Right lobe of liver (tissue), 6 donors: ENCODE results near the gene EPB41. TPM values are rescaled to one million over a fixed set of nuclear protein-coding genes. Genes with fewer than 3 reads are reported as not detected.
"Not testable (repeated sequence)": the region's sequence is repeated elsewhere in the genome, so short reads cannot be mapped to it uniquely, and the experiment has no call there.

Experiments
- ATAC-seq, 4 donors: fragments of 200-7000 bp; cut with Tn5 transposase; one replicate each; pipeline ENCODE4 v1.9.1; 2020; ENCODE audit warnings: mild to moderate bottlenecking in 4 of 4, moderate library complexity in 4 of 4
- DNase-seq, 3 donors: peaks; one replicate each; pipeline ENCODE4 v3.0.0-alpha.2; 2020
- H3K27ac ChIP-seq, 3 donors: fragments of 200-600 bp; one replicate each; pipeline ENCODE4 v1.8.0; 2022
- H3K27me3 ChIP-seq, 2 donors: fragments of 200-600 bp; one replicate each; pipeline ENCODE4 v1.8.0; 2022
- H3K36me3 ChIP-seq, 4 donors: fragments of 200-600 bp; sonication (generic) in 1 of 4; one replicate each; pipeline versions ENCODE4 v1.5.1 to v1.8.0; 2017 to 2022; ENCODE audit warnings: control low read depth in 1 of 4
- H3K4me1 ChIP-seq, 4 donors: fragments of 200-600 bp; sonication (generic) in 1 of 4; one replicate each; pipeline versions ENCODE4 v1.5.1 to v1.8.0; 2017 to 2022; ENCODE audit warnings: control low read depth in 1 of 4
- H3K4me3 ChIP-seq, 3 donors: fragments of 200-600 bp; one replicate each; pipeline ENCODE4 v1.8.0; 2022
- H3K9me3 ChIP-seq, 4 donors: fragments of 200-600 bp; sonication (generic) in 1 of 4; one replicate each; pipeline versions ENCODE4 v1.5.1 to v1.8.0; 2017 to 2022; ENCODE audit warnings: control low read depth in 1 of 4
- POLR2A ChIP-seq: fragments of 450-650 bp; IDR thresholded peaks from one replicate; pipeline ENCODE4 v1.6.1; 2017; ENCODE audit warnings: antibody characterized with exemption, mild to moderate bottlenecking
- WGBS: methylation state at CpG from one replicate; pipeline ENCODE4 v1.1.6; 2018; ENCODE audit warnings: low coverage, low lambda C conversion rate; ENCODE audit not compliant: insufficient coverage; ENCODE audit errors: missing lambda C conversion rate; 5-methylcytosine and 5-hydroxymethylcytosine counted together
- intact Hi-C, 2 donors: fragments of 100-400 bp; cut with DNase I; formaldehyde crosslinking; loops; one replicate each; pipeline versions ENCODE4 v1.11.2 to v1.14.1; 2022
- total RNA-seq, 6 experiments: library from RNA; depleted of rRNA in 2 of 6; stranded (reverse); fragments of >200 nt in 2 of 6; fragmentation: NEBNext Ultra II Directional in 3 of 6; extraction: Animal tissue kit (Norgen Biotek cat#: 25700) in 3 of 6; gene quantifications; one replicate each; pipeline versions ENCODE4 v1.1.0 to v1.2.4, GENCODE V29; 2016 to 2023
- TF ChIP-seq, protein P1 (sequence below), 4 donors: fragments of 200-600 bp in 3 of 4; fragments of 450-650 bp in 1 of 4; IDR thresholded peaks; one replicate each; pipeline versions ENCODE4 v1.5.1 to v1.8.0; 2016 to 2022; ENCODE audit warnings: antibody characterized with exemption in 4 of 4, mild to moderate bottlenecking in 2 of 4
- donor health status: DM: no; HTN: yes; CAD: no.
- donor health status: DM: no; HTN: no; CAD: no.
- donor health status: DM: no; HTN: no; CAD: no.
- donor health status: DM: no; HTN: yes; CAD: no.
- donor health status: DM: no; HTN: yes; CAD: no.

Gene EPB41
- total RNA-seq, 6 experiments from 2014 or later, result 35.3 to 58.7 (median 49.2) TPM

DNA sequence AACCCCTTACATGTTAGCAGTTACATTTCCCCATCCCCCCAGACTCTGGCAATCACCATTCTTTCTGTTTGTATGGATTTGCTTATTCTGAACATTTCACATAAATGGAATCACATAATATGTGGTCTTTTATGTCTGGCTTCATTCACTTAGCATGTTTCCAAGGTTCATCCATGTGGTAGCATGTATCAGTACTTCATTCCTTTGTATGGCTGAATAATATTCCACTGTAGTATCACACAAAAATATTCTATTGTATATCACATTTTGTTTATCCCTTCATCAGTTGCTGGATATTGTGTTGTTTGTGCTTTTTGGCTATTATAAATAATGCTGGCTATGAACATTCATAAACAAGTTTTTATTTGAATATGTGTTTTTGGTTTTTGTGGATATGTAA lies 22.2 kb downstream of the EPB41 start:
- Histone ChIP-seq H3K9me3 (no peaks in the 10 kb centered on the region), H3K4me1 (no peaks in the 10 kb centered on the region), H3K27me3 (no peaks in the 10 kb centered on the region), H3K4me3 (no peak overlapping the region), H3K27ac (no peak overlapping the region), H3K36me3 (no peaks in the 10 kb centered on the region)
- TF ChIP-seq, protein P1, sequence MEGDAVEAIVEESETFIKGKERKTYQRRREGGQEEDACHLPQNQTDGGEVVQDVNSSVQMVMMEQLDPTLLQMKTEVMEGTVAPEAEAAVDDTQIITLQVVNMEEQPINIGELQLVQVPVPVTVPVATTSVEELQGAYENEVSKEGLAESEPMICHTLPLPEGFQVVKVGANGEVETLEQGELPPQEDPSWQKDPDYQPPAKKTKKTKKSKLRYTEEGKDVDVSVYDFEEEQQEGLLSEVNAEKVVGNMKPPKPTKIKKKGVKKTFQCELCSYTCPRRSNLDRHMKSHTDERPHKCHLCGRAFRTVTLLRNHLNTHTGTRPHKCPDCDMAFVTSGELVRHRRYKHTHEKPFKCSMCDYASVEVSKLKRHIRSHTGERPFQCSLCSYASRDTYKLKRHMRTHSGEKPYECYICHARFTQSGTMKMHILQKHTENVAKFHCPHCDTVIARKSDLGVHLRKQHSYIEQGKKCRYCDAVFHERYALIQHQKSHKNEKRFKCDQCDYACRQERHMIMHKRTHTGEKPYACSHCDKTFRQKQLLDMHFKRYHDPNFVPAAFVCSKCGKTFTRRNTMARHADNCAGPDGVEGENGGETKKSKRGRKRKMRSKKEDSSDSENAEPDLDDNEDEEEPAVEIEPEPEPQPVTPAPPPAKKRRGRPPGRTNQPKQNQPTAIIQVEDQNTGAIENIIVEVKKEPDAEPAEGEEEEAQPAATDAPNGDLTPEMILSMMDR (IDR thresholded peaks at IDR 0.05), result no peak
- TF ChIP-seq POLR2A, result no peak
- ATAC-seq (no peak), DNase-seq (no peak)
- intact Hi-C loops, result no loop called here

DNA sequence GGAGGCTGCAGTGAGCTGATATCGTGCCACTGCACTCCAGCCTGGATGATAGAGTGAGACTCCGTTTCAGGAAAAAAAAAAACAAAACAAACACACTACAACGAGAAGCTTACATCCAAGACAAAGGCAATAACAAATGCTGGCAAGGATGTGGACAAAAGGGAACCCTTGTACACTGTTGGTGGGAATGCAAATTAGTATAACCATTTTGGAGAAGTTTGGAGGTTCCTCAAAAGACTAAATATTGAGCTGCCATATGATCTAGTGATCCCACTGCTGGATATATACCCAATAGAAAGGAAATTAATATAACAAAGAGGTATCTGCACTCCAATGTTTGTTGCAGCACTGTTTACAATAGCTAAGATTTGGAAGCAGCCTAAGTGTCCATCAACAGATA lies 29.2 kb downstream of the EPB41 start:
- intact Hi-C loops, H3K27me3 ChIP-seq, H3K4me1 ChIP-seq, DNase-seq, H3K27ac ChIP-seq, H3K36me3 ChIP-seq, H3K9me3 ChIP-seq, H3K4me3 ChIP-seq, ATAC-seq: not testable (repeated sequence)
- 77% methylated on average over 3 of the region's 3 CpGs for WGBS

- TF ChIP-seq, protein P1 (IDR thresholded peaks at IDR 0.05), result no peak
- no peak for TF ChIP-seq POLR2A
- Histone ChIP-seq H3K27ac (no peak overlapping the region), H3K4me1 (no peaks in the 10 kb centered on the region), H3K4me3 (no peak overlapping the region), H3K36me3 (no peaks in the 10 kb centered on the region), H3K27me3 (no peaks in the 10 kb centered on the region), H3K9me3 (no peaks in the 10 kb centered on the region)
- DNase-seq, result no peak
- WGBS, result 69% methylated on average over 1 of the region's 1 CpG
- ATAC-seq, result no peak
- intact Hi-C loops, result no loop called here
Observed at GRCh38 chr1:28950006-28950405, 35.6 kb downstream of the EPB41 start.

DNA sequence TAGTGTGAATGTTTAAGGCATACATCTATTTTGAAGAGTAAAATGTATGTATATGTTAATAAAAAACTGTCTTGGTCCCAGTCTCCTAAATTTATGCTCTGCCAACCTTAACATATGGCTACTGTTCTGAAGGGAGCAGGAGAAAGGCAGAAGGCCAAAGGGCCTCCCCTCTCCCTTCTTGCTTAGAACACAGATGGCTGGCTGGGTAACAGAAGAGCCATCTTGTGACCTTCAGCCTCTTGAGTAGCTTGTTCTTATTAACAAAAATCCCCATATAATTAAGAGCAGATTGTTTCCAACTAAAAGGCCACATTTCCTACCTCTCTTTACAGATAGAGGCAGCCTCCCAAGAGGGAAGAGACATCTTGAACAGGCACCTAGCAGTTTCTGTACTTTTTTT lies 36.1 kb downstream of the EPB41 start:
- no peak for ATAC-seq
- TF ChIP-seq POLR2A, result no peak
- TF ChIP-seq, protein P1 (IDR thresholded peaks at IDR 0.05), result no peak
- intact Hi-C loops, result no loop called here

GRCh38 chr1:28954126-28954726 lies 39.9 kb downstream of the EPB41 start:
- H3K4me3 ChIP-seq, result no peak overlapping the region
- no peaks in the 10 kb centered on the region for H3K4me1 ChIP-seq
- DNase-seq (no peak), ATAC-seq (no peak)
- intact Hi-C loops, result no loop called here
- 54% methylated on average over 2 of the region's 2 CpGs for WGBS
- no peaks in the 10 kb centered on the region for H3K9me3 ChIP-seq
- TF ChIP-seq, protein P1 (IDR thresholded peaks at IDR 0.05), result no peak
- TF ChIP-seq POLR2A, result no peak
- H3K27ac ChIP-seq, result no peak overlapping the region
- no peaks in the 10 kb centered on the region for H3K27me3 ChIP-seq
- H3K36me3 ChIP-seq, result no peaks in the 10 kb centered on the region

More for the DNA sequence above, 36.1 kb downstream of the EPB41 start:
- Histone ChIP-seq H3K4me1 (no peaks in the 10 kb centered on the region), H3K36me3 (no peaks in the 10 kb centered on the region), H3K9me3 (no peaks in the 10 kb centered on the region), H3K27ac (no peak overlapping the region), H3K27me3 (no peaks in the 10 kb centered on the region), H3K4me3 (no peak overlapping the region)
- no peak for DNase-seq
